H1 (cell line): Measurements from ENCODE around the gene SMO.

ENCODE experiments used
- CEBPB ChIP-seq: IDR thresholded peaks from 2 replicates; pipeline ENCODE4 v1.6.1; 2012; ENCODE audit warnings: low read depth, low read length
- CHD1 ChIP-seq: IDR thresholded peaks from 2 replicates; pipeline ENCODE4 v1.6.1; 2012; ENCODE audit warnings: low read depth, low read length, improper control_type of control experiment
- CTCF ChIP-seq, 3 experiments: IDR thresholded peaks; 1 replicate in 2 of 3; 2 replicates in 1 of 3; pipeline versions ENCODE4 v1.5.1 to v1.6.1; 2011; ENCODE audit warnings: low read length in 3 of 3, mild to moderate bottlenecking in 3 of 3, inconsistent platforms in 2 of 3, low read depth in 1 of 3, moderate library complexity in 1 of 3; ENCODE audit not compliant: insufficient read depth in 1 of 3; ENCODE audit errors: control extremely low read depth in 1 of 3
- EP300 ChIP-seq, 2 experiments: IDR thresholded peaks; 1 replicate in 1 of 2; 2 replicates in 1 of 2; pipeline ENCODE4 v1.6.1; 2011 to 2012; ENCODE audit warnings: low read depth in 2 of 2, low read length in 2 of 2, mild to moderate bottlenecking in 2 of 2, borderline replicate concordance in 1 of 2, inconsistent platforms in 1 of 2, moderate library complexity in 1 of 2
- EZH2 ChIP-seq: fragments of 200-600 bp; sonication (generic); IDR thresholded peaks from 2 replicates; pipeline ENCODE4 v1.7.1; 2012; ENCODE audit warnings: low read depth, mild to moderate bottlenecking, moderate library complexity, low read length, inconsistent platforms; ENCODE audit not compliant: severe bottlenecking
- JUND ChIP-seq: IDR thresholded peaks from 2 replicates; pipeline ENCODE4 v1.6.1; 2011; ENCODE audit warnings: mild to moderate bottlenecking, improper control_type of control experiment, low read length
- POLR2A ChIP-seq, 2 experiments: IDR thresholded peaks; 1 replicate in 1 of 2; 2 replicates in 1 of 2; pipeline ENCODE4 v1.6.1; 2011; ENCODE audit warnings: low read depth in 2 of 2, low read length in 2 of 2, mild to moderate bottlenecking in 2 of 2; ENCODE audit errors: control extremely low read depth in 1 of 2
- POLR2AphosphoS5 ChIP-seq: IDR thresholded peaks from 2 replicates; pipeline ENCODE4 v1.6.1; 2011; ENCODE audit warnings: low read depth, low read length
- RXRA ChIP-seq: IDR thresholded peaks from 2 replicates; pipeline ENCODE4 v1.6.1; 2011; ENCODE audit warnings: low read depth, mild to moderate bottlenecking, low read length, moderate library complexity; ENCODE audit not compliant: insufficient read depth
- SIN3A ChIP-seq, 2 experiments: IDR thresholded peaks in 1 of 2; conservative IDR thresholded peaks in 1 of 2; 2 replicates each; pipeline ENCODE4 v1.6.1; 2011 to 2012; ENCODE audit warnings: low read length in 2 of 2, improper control_type of control experiment in 1 of 2, low read depth in 1 of 2, mild to moderate bottlenecking in 1 of 2
- SP1 ChIP-seq: IDR thresholded peaks from 2 replicates; pipeline ENCODE4 v1.6.1; 2011; ENCODE audit warnings: low read depth, low read length
- SUZ12 ChIP-seq: fragments of 200-600 bp; sonication (generic); IDR thresholded peaks from 2 replicates; pipeline ENCODE4 v1.6.1; 2012; ENCODE audit warnings: mild to moderate bottlenecking, inconsistent platforms, low read length, moderate library complexity, mixed read lengths
- TAF1 ChIP-seq: IDR thresholded peaks from 2 replicates; pipeline ENCODE4 v1.6.1; 2011; ENCODE audit warnings: mild to moderate bottlenecking, low read depth, low read length
- TBP ChIP-seq: IDR thresholded peaks from 2 replicates; pipeline ENCODE4 v1.6.1; 2011; ENCODE audit warnings: low read depth, low read length, improper control_type of control experiment

GRCh38 chr7:129186749-129187260, 1.6 kb upstream of the SMO start:
- TF ChIP-seq CHD1 (no peak), SUZ12 (no peak), CTCF (IDR thresholded peaks at IDR 0.05; ENCODE audit: control extremely low read depth in 1 of 3, insufficient read depth in 1 of 3, low read depth in 1 of 3, low read length in 3 of 3) (no peak), TBP (no peak), SIN3A (conservative IDR thresholded peaks at IDR 0.05 in 1 of 2, IDR thresholded peaks at IDR 0.05 in 1 of 2; ENCODE audit: low read depth in 1 of 2, low read length in 2 of 2) (no peak), EZH2 (no peak), CEBPB (no peak), POLR2A (IDR thresholded peaks at IDR 0.05; ENCODE audit: control extremely low read depth in 1 of 2, low read depth in 2 of 2, low read length in 2 of 2) (no peak), SP1 (no peak), POLR2AphosphoS5 (no peak), JUND (no peak), EP300 (IDR thresholded peaks at IDR 0.05; ENCODE audit: borderline replicate concordance in 1 of 2, low read depth in 2 of 2, low read length in 2 of 2) (no peak), RXRA (no peak), TAF1 (no peak)
